Aortic smooth muscle cell (primary cell): ENCODE measurements around the gene ATXN8OS. TPM values are rescaled to one million over a fixed set of nuclear protein-coding genes. Genes with fewer than 3 reads are reported as not detected.

ENCODE experiments used
- total RNA-seq: library from RNA; depleted of rRNA; stranded (reverse); fragments of >200 nt; gene quantifications from 2 replicates; pipeline ENCODE4 v1.2.3, GENCODE V29; 2014

ATXN8OS gene
- total RNA-seq, result not detected in 2 replicates

DNA sequence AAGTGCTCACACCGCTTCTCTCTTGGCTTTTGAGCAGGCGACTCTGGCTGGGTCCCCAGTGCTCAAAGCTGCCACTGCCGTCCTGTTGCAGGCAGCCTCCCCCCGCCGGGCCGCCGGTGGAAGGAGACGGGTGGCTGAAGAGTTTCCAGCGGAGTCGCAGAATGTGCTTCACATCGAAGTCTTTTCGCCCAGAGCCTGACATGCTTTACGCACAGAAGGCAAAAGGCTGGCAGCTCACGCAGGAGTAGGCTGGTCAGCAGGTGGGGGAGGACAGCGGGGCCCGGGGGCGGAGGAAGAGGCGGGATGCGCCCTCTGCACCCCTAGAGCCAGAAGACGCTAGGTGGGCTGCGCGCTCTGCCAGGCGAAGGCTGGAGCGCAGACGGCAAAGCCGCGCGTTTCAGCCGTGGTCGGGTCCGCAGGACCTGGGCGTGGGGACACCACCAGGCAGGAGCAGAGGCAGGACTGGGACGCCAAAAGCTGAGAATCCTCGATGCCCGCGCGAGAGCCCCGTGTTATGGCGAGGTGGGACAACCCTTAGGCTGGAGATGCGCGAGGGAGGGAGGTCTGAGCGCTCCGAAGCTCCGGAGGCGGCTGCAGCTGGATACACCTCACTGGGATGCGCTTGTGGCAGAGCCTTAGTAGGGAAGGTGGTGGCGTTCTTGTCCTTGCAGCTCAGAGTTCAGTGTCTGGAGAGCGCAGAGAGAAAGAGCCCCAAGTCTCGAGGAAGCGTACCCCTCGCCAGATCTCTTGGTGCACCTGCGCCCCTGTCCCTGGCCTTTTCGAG lies at the start of gene ATXN8OS:
Gene ATXN8OS (plus strand): TSS at position 329 of the 784 bp plus-strand sequence.

DNA sequence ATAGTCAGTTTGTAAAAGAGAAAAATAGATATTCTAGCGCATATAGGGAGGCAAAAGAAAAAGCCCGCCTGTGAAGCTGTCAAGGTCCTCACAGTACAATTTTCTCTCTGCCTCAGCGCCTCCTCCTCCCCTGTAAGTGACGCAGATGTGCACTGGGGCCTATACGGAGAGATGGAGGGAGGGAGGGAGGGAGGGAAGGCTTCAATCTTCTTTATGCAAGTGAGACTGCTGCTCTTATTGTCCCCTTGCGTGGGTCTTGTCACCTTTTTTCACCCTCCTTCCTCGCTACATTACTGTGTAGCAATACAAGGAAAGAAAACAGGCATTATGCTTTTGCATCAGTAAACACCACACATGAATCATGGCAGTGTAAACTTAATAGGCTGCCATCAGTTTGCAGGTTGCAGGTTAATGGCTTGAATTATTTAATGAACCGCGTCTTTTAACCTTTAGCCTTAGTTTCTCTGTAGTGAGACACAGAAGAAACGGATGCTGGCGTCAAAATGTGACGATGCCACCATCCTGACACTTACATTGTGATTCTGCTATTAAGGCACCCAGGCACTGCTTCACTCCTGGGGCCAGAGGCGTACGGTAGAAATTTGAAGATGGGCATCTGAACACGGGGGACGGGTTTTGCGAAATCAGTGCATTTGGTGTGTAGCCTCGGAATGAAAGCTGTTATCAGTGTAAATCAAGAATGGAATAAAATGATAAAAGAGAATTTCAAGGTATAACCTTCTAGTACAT lies 905 bp downstream of the ATXN8OS start, which contains the start of gene KLHL1:
Gene KLHL1 (minus strand): TSS at position 97 of the 750 bp plus-strand sequence. CDS start 753 bp downstream, outside the sequence.

Other genes with a start within 250 kb of the ATXN8OS start
- gene KLHL1, start 626 bp downstream of the ATXN8OS start, total RNA-seq, result not detected in 2 replicates